Mononuclear cell (primary cell): ENCODE data around the gene TMEM25. TPM values are rescaled to one million over a fixed set of nuclear protein-coding genes. Genes with fewer than 3 reads are reported as not detected.

Experiments used
- H3K27me3 ChIP-seq: 2 replicates; pipeline ENCODE4 v1.6.0; 2011; ENCODE audit warnings: low read length, control low read depth; ENCODE audit not compliant: insufficient read depth
- H3K4me1 ChIP-seq: 2 replicates; pipeline ENCODE4 v1.5.1; 2011; ENCODE audit warnings: mild to moderate bottlenecking, low read length, control low read depth; ENCODE audit not compliant: insufficient read depth
- H3K4me3 ChIP-seq: 2 replicates; pipeline ENCODE4 v1.5.1; 2011; ENCODE audit warnings: mild to moderate bottlenecking, low read length, moderate library complexity
- H3K9me3 ChIP-seq: 2 replicates; pipeline ENCODE4 v1.5.1; 2011; ENCODE audit warnings: low read depth, mild to moderate bottlenecking, control low read depth, low read length
- total RNA-seq: library from RNA; depleted of rRNA; stranded (reverse); fragments of >200 nt; gene quantifications from one replicate; pipeline ENCODE4 v1.2.3, GENCODE V29; 2012

Gene TMEM25
- total RNA-seq, 1 donor: 8.9 TPM

GRCh38 chr11:118526688-118527087 lies 4.3 kb upstream of the TMEM25 start:
- Histone ChIP-seq H3K4me1 (peaks cover 36% of the 10 kb centered on the region), H3K4me3 (no peak overlapping the region), H3K9me3 (no peaks in the 10 kb centered on the region), H3K27me3 (peaks cover 3% of the 10 kb centered on the region)

- Histone ChIP-seq H3K4me1 (peaks cover 39% of the 10 kb centered on the region), H3K27me3 (peaks cover 3% of the 10 kb centered on the region), H3K9me3 (no peaks in the 10 kb centered on the region), H3K4me3 (no peak within 1 kb of the TSS)
These were observed 3.9 kb upstream of the TMEM25 start, which contains the start of gene TTC36 for GRCh38 chr11:118527109-118527508. TSS of gene TTC36 (plus strand) at chr11:118527474. CDS start at chr11:118527495, 21 bp downstream.

GRCh38 chr11:118528511-118528910 lies 2.5 kb upstream of the TMEM25 start:
- Histone ChIP-seq H3K4me1 (peaks cover 39% of the 10 kb centered on the region), H3K27me3 (peaks cover 3% of the 10 kb centered on the region), H3K9me3 (no peaks in the 10 kb centered on the region), H3K4me3 (no peak overlapping the region)

- Histone ChIP-seq H3K4me1 (peaks cover 33% of the 10 kb centered on the region), H3K27me3 (peaks cover 3% of the 10 kb centered on the region), H3K4me3 (peak overlapping the region; percentile 63), H3K9me3 (no peaks in the 10 kb centered on the region)
These were observed 1.3 kb upstream of the TMEM25 start for GRCh38 chr11:118529584-118530175.

- peaks cover 28% of the 10 kb centered on the region for H3K4me1 ChIP-seq
- H3K27me3 ChIP-seq: peaks cover 3% of the 10 kb centered on the region
- no peaks in the 10 kb centered on the region for H3K9me3 ChIP-seq
- peak overlapping the region; percentile 63 for H3K4me3 ChIP-seq
These were observed 761 bp upstream of the TMEM25 start for GRCh38 chr11:118530180-118530682.

GRCh38 chr11:118531597-118532084 lies 649 bp downstream of the TMEM25 start:
- Histone ChIP-seq H3K4me3 (peak overlapping the region; percentile 63), H3K27me3 (peaks cover 3% of the 10 kb centered on the region), H3K4me1 (peaks cover 25% of the 10 kb centered on the region), H3K9me3 (no peaks in the 10 kb centered on the region)

- H3K4me3 ChIP-seq: no peak overlapping the region
- peaks cover 25% of the 10 kb centered on the region for H3K4me1 ChIP-seq
- H3K27me3 ChIP-seq: peaks cover 3% of the 10 kb centered on the region
- H3K9me3 ChIP-seq: no peaks in the 10 kb centered on the region
These were observed 1.1 kb downstream of the TMEM25 start for GRCh38 chr11:118532091-118532490.

- H3K4me3 ChIP-seq: no peak overlapping the region
These were observed 2.1 kb downstream of the TMEM25 start for GRCh38 chr11:118532852-118533768.

GRCh38 chr11:118533769-118534729 lies 3.1 kb downstream of the TMEM25 start:
- no peak overlapping the region for H3K4me3 ChIP-seq

More at GRCh38 chr11:118532852-118533768, 2.1 kb downstream of the TMEM25 start:
- peaks cover 25% of the 10 kb centered on the region for H3K4me1 ChIP-seq
- peaks cover 3% of the 10 kb centered on the region for H3K27me3 ChIP-seq
- no peaks in the 10 kb centered on the region for H3K9me3 ChIP-seq

GRCh38 chr11:118535261-118535660 lies 4.3 kb downstream of the TMEM25 start:
- Histone ChIP-seq H3K4me3 (no peak overlapping the region), H3K9me3 (no peaks in the 10 kb centered on the region), H3K4me1 (peaks cover 16% of the 10 kb centered on the region), H3K27me3 (no peaks in the 10 kb centered on the region)

More at GRCh38 chr11:118533769-118534729, 3.1 kb downstream of the TMEM25 start:
- peaks cover 25% of the 10 kb centered on the region for H3K4me1 ChIP-seq
- peaks cover 3% of the 10 kb centered on the region for H3K27me3 ChIP-seq
- H3K9me3 ChIP-seq: no peaks in the 10 kb centered on the region

GRCh38 chr11:118536726-118537125 lies 5.7 kb downstream of the TMEM25 start:
- Histone ChIP-seq H3K27me3 (no peaks in the 10 kb centered on the region), H3K9me3 (no peaks in the 10 kb centered on the region), H3K4me3 (no peak overlapping the region), H3K4me1 (peaks cover 3% of the 10 kb centered on the region)

GRCh38 chr11:118537409-118537980 lies 6.5 kb downstream of the TMEM25 start:
- no peak overlapping the region for H3K4me3 ChIP-seq
- H3K4me1 ChIP-seq: no peaks in the 10 kb centered on the region
- no peaks in the 10 kb centered on the region for H3K27me3 ChIP-seq
- no peaks in the 10 kb centered on the region for H3K9me3 ChIP-seq

- H3K4me3 ChIP-seq: no peak overlapping the region
These were observed 13.1 kb downstream of the TMEM25 start for GRCh38 chr11:118544010-118544646.

GRCh38 chr11:118544647-118545010 lies 13.6 kb downstream of the TMEM25 start:
- Histone ChIP-seq H3K9me3 (no peaks in the 10 kb centered on the region), H3K4me3 (no peak overlapping the region), H3K4me1 (no peaks in the 10 kb centered on the region), H3K27me3 (no peaks in the 10 kb centered on the region)

More at GRCh38 chr11:118544010-118544646, 13.1 kb downstream of the TMEM25 start:
- no peaks in the 10 kb centered on the region for H3K9me3 ChIP-seq
- H3K4me1 ChIP-seq: no peaks in the 10 kb centered on the region
- no peaks in the 10 kb centered on the region for H3K27me3 ChIP-seq
